ENCODE data around the gene RUNX2. TPM values are rescaled to one million over a fixed set of nuclear protein-coding genes. Genes with fewer than 3 reads are reported as not detected.

RUNX2 gene
- polyA plus RNA-seq, 1 donor (not counting 4 experiments of a cell fraction or from before 2014, with no cell fraction given): 1.4 TPM

GRCh38 chr6:45344900-45345299, 16.8 kb downstream of the RUNX2 start:
- no peaks in the 10 kb centered on the region for H3K9me3 ChIP-seq (ENCODE audit: control insufficient read depth, low read depth, low read length)
- no peaks in the 10 kb centered on the region for H3K36me3 ChIP-seq (ENCODE audit: control insufficient read depth in 2 of 2, extremely low read depth in 1 of 2, insufficient read depth in 2 of 2, low read length in 2 of 2)
- no peak overlapping the region for H3K9ac ChIP-seq (ENCODE audit: control insufficient read depth, extremely low read depth, insufficient read depth, low read length)
- no peak overlapping the region for H2AFZ ChIP-seq (ENCODE audit: control insufficient read depth, low read length)
- H3K4me2 ChIP-seq (ENCODE audit: control insufficient read depth, extremely low read depth, insufficient read depth, low read depth, low read length): no peak overlapping the region
- dilution Hi-C loops (cut with MboI; ENCODE audit: extremely low pct_ligation_motif_present, low sequenced_read_pairs): no loop called here
- no peaks in the 10 kb centered on the region for H4K20me1 ChIP-seq (ENCODE audit: control insufficient read depth, extremely low read depth, insufficient read depth, low read length)
- no peaks in the 10 kb centered on the region for H3K27me3 ChIP-seq (ENCODE audit: control insufficient read depth, extremely low read depth, insufficient read depth, low read length)
- no peak overlapping the region for H3K27ac ChIP-seq (ENCODE audit: control insufficient read depth, insufficient read depth, low read length)
- TF ChIP-seq CTCF (optimal IDR thresholded peaks at IDR 0.05 in 1 of 3, IDR thresholded peaks at IDR 0.05 in 1 of 3, conservative IDR thresholded peaks at IDR 0.05 in 1 of 3; ENCODE audit: extremely low read depth in 1 of 3, insufficient read depth in 2 of 3, low read length in 3 of 3) (no peak), EZH2 (IDR thresholded peaks at IDR 0.05; ENCODE audit: low read length) (no peak)
- H3K4me3 ChIP-seq (ENCODE audit: control insufficient read depth in 2 of 3, extremely low read depth in 1 of 3, insufficient read depth in 2 of 3, low read depth in 1 of 3, low read length in 3 of 3): no peak overlapping the region
- H3K9me1 ChIP-seq (ENCODE audit: control insufficient read depth, extremely low read depth, insufficient read depth, low read length): no peaks in the 10 kb centered on the region
- FAIRE-seq (no peak), DNase-seq (ENCODE audit: low read depth, low spot score) (no peak)
- no peaks in the 10 kb centered on the region for H3K79me2 ChIP-seq (ENCODE audit: control insufficient read depth, insufficient read depth, low read length)
- no peaks in the 10 kb centered on the region for H3K4me1 ChIP-seq (ENCODE audit: control insufficient read depth, extremely low read depth, insufficient read depth, low read length)

DNA sequence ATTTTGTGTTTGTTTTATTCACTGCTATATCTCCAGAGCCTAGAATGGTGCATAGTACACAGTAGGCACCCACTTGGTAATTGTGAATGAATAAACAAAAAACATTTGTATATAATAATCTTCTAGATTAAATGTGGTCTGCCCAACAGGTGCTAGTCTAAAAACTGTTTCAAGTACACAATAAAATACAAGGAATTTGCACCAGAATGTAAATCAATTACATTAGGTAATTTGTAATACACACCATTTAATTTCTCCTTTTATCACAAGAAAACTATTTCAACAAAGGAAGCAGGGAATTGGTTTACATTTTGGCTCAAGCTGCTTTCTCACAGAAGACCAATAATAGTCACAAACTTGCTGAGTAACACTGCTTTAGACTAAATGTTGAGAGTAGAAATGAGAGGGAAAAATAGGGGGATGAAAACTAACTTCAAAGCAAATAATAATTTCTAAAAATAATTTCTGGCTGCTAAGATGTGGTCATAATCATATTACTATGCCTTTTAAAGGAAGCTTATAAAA, 22.1 kb downstream of the RUNX2 start:
- Histone ChIP-seq H3K4me3 (ENCODE audit: control insufficient read depth in 2 of 3, extremely low read depth in 1 of 3, insufficient read depth in 2 of 3, low read depth in 1 of 3, low read length in 3 of 3) (no peak overlapping the region), H3K9me1 (ENCODE audit: control insufficient read depth, extremely low read depth, insufficient read depth, low read length) (no peaks in the 10 kb centered on the region), H3K9ac (ENCODE audit: control insufficient read depth, extremely low read depth, insufficient read depth, low read length) (no peak overlapping the region), H2AFZ (ENCODE audit: control insufficient read depth, low read length) (no peak overlapping the region), H3K27ac (ENCODE audit: control insufficient read depth, insufficient read depth, low read length) (no peak overlapping the region), H3K4me1 (ENCODE audit: control insufficient read depth, extremely low read depth, insufficient read depth, low read length) (no peaks in the 10 kb centered on the region), H4K20me1 (ENCODE audit: control insufficient read depth, extremely low read depth, insufficient read depth, low read length) (no peaks in the 10 kb centered on the region), H3K9me3 (ENCODE audit: control insufficient read depth, low read depth, low read length) (no peaks in the 10 kb centered on the region), H3K4me2 (ENCODE audit: control insufficient read depth, extremely low read depth, insufficient read depth, low read depth, low read length) (no peak overlapping the region), H3K36me3 (ENCODE audit: control insufficient read depth in 2 of 2, extremely low read depth in 1 of 2, insufficient read depth in 2 of 2, low read length in 2 of 2) (no peaks in the 10 kb centered on the region), H3K27me3 (ENCODE audit: control insufficient read depth, extremely low read depth, insufficient read depth, low read length) (no peaks in the 10 kb centered on the region), H3K79me2 (ENCODE audit: control insufficient read depth, insufficient read depth, low read length) (no peaks in the 10 kb centered on the region)
- no peak for DNase-seq (ENCODE audit: low read depth, low spot score)
- no peak for FAIRE-seq
- no peak for TF ChIP-seq EZH2 (IDR thresholded peaks at IDR 0.05; ENCODE audit: low read length)
- TF ChIP-seq CTCF (optimal IDR thresholded peaks at IDR 0.05 in 1 of 3, IDR thresholded peaks at IDR 0.05 in 1 of 3, conservative IDR thresholded peaks at IDR 0.05 in 1 of 3; ENCODE audit: extremely low read depth in 1 of 3, insufficient read depth in 2 of 3, low read length in 3 of 3): no peak
- dilution Hi-C loops (cut with MboI; ENCODE audit: extremely low pct_ligation_motif_present, low sequenced_read_pairs): no loop called here
